A673 (cell line): ENCODE measurements around the gene KLHL5.

Experiments
- EZH2 ChIP-seq: fragments of 200-600 bp; sonication (generic); IDR thresholded peaks from 2 replicates; pipeline ENCODE4 v1.6.1; 2017; ENCODE audit warnings: borderline replicate concordance, low read depth, mild to moderate bottlenecking, mixed read lengths, antibody characterized with exemption, low read length; ENCODE audit not compliant: poor library complexity, severe bottlenecking
- TF ChIP-seq, protein P1 (sequence below): fragments of 300-800, 200-600 bp; sonication (generic); conservative IDR thresholded peaks from 2 replicates; pipeline ENCODE4 v1.5.1; 2017; ENCODE audit warnings: low read depth, mild to moderate bottlenecking, antibody characterized with exemption, low read length, moderate library complexity, mixed read lengths

DNA sequence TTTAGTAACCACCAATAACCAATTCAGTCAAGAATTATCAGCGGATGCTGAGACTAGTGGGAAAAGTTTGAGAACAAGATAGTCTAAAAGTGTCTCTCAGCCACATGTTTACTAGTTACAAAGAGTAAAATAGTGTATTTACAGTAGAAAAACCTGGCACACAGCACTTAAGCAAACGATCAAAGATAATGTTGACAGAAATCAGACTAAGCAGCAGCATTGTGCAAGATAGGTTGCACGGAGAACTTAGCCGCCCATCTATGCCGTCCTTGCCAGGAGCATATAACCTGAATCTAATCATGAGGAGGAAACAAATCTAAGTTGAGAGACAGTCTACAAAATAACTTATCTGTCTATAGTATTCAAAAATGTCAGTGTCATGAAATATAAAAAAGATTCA is 35.3 kb downstream of the KLHL5 start:
- TF ChIP-seq, protein P1, sequence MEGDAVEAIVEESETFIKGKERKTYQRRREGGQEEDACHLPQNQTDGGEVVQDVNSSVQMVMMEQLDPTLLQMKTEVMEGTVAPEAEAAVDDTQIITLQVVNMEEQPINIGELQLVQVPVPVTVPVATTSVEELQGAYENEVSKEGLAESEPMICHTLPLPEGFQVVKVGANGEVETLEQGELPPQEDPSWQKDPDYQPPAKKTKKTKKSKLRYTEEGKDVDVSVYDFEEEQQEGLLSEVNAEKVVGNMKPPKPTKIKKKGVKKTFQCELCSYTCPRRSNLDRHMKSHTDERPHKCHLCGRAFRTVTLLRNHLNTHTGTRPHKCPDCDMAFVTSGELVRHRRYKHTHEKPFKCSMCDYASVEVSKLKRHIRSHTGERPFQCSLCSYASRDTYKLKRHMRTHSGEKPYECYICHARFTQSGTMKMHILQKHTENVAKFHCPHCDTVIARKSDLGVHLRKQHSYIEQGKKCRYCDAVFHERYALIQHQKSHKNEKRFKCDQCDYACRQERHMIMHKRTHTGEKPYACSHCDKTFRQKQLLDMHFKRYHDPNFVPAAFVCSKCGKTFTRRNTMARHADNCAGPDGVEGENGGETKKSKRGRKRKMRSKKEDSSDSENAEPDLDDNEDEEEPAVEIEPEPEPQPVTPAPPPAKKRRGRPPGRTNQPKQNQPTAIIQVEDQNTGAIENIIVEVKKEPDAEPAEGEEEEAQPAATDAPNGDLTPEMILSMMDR, result no peak
- no peak for TF ChIP-seq EZH2
